Measurements from ENCODE around the gene CYB5R4. TPM values are rescaled to one million over a fixed set of nuclear protein-coding genes. Genes with fewer than 3 reads are reported as not detected.

Gene CYB5R4
- total and polyA plus RNA-seq, 10 of the 15 experiments (the other 5 are each of a cell fraction or from before 2014, with no cell fraction given): 13.4 to 61.1 (median 27.5) TPM

- no peak for DNase-seq (ENCODE audit: low read depth, low spot score)
- H3K36me3 ChIP-seq (ENCODE audit: control insufficient read depth in 2 of 2, insufficient read depth in 2 of 2, low read length in 1 of 2): no peaks in the 10 kb centered on the region
- no TSS peak for BruUV-seq (replicated peaks)
- peaks cover 2% of the 10 kb centered on the region; the same call in 1 of the 3 replicates for H3K9me3 ChIP-seq (replicated peaks; ENCODE audit: control insufficient read depth, insufficient read depth, low read length)
- in situ Hi-C loops (cut with MboI): loop anchor here (5.0 kb wide), 1 partner anchor 333 kb away; no protein-coding TSS in a partner anchor
- SMC1A ChIA-PET (ENCODE audit: uncharacterized antibody, unreplicated experiment): interaction anchor here (1.1 to 1.5 kb wide), 5 partner anchors 32 to 339 kb away, joined by 3 to 4 read pairs (median 4); no protein-coding TSS in a partner anchor
- H3K27me3 ChIP-seq (replicated peaks in 1 of 2; ENCODE audit: control insufficient read depth in 2 of 2, insufficient read depth in 2 of 2, low read length in 1 of 2): no peaks in the 10 kb centered on the region
- no peak overlapping the region for H3K4me2 ChIP-seq (ENCODE audit: control insufficient read depth, insufficient read depth)
- TF ChIP-seq BRCA1 (IDR thresholded peaks at IDR 0.05; ENCODE audit: low read depth, low read length) (no peak), POLR2A (IDR thresholded peaks at IDR 0.05; ENCODE audit: low read depth, low read length) (no peak), ZNF687 (IDR thresholded peaks at IDR 0.05) (no peak), TCF3 (IDR thresholded peaks at IDR 0.05; ENCODE audit: borderline replicate concordance, insufficient read depth, low read depth, low read length) (no peak), PAX8 (IDR thresholded peaks at IDR 0.05) (no peak)
- CTCF ChIA-PET: interaction anchor here (1.3 to 1.9 kb wide), 4 partner anchors 325 to 338 kb away, joined by 3 to 10 read pairs (median 4); partner anchors contain the start of gene CEP162
- no peak for ATAC-seq
- 100% methylated on average over 1 of the region's 1 CpG for WGBS (ENCODE audit: insufficient coverage, insufficient replicate concordance, low lambda C conversion rate, missing lambda C conversion rate)
- no peaks in the 10 kb centered on the region for H3K4me1 ChIP-seq (ENCODE audit: control insufficient read depth, insufficient read depth, low read length)
- H3K79me2 ChIP-seq (ENCODE audit: control insufficient read depth, insufficient read depth, low read length): peaks cover 2% of the 10 kb centered on the region
- RAD21 ChIA-PET (ENCODE audit: unreplicated experiment): interaction anchor here (0.8 to 1.8 kb wide), 3 partner anchors 44 to 331 kb away, joined by 3 to 5 read pairs (median 3); no protein-coding TSS in a partner anchor
- no peak for FAIRE-seq
- no peak overlapping the region for H3K4me3 ChIP-seq
- H3K9ac ChIP-seq (ENCODE audit: control insufficient read depth, insufficient read depth, low read length): no peak overlapping the region
- no peaks in the 10 kb centered on the region for H4K20me1 ChIP-seq (ENCODE audit: control insufficient read depth, insufficient read depth)
- no peak overlapping the region for H3K27ac ChIP-seq (ENCODE audit: control insufficient read depth, insufficient read depth)
- H2AFZ ChIP-seq (ENCODE audit: control insufficient read depth, low read depth, low read length): no peak overlapping the region
- intact Hi-C loops (cut with micrococcal nuclease; ENCODE audit: unreplicated experiment): loop anchor here (10.0 kb wide), 2 partner anchors 525 to 1435 kb away; no protein-coding TSS in a partner anchor
- POLR2A ChIA-PET: no interaction called here
These were observed 30.1 kb downstream of the CYB5R4 start for GRCh38 chr6:83889621-83890020.

Measured in GM12878 (cell line).